Lung (tissue), 12 donors: ENCODE measurements around the gene UQCRQ. TPM values are rescaled to one million over a fixed set of nuclear protein-coding genes. Genes with fewer than 3 reads are reported as not detected.

Experiments
- ATAC-seq: fragments of 200-7000 bp; cut with Tn5 transposase; one replicate; pipeline ENCODE4 v1.9.1; 2020; ENCODE audit warnings: moderate number of reproducible peaks; ENCODE audit not compliant: insufficient read depth, low FRiP score
- DNase-seq, 3 donors: peaks; one replicate each; pipeline ENCODE4 v3.0.0-alpha.2; 2013 to 2017
- H3K27ac ChIP-seq, 2 donors: one replicate each; pipeline ENCODE4 v1.5.1; 2013; ENCODE audit warnings: mild to moderate bottlenecking in 2 of 2, moderate library complexity in 2 of 2, control low read depth in 1 of 2, inconsistent platforms in 1 of 2, low read depth in 1 of 2, low read length in 1 of 2
- H3K27me3 ChIP-seq, 3 donors: one replicate each; pipeline ENCODE4 v1.5.1; 2013; ENCODE audit warnings: low read length in 2 of 3; ENCODE audit not compliant: control insufficient read depth in 3 of 3, insufficient read depth in 3 of 3
- H3K36me3 ChIP-seq, 4 donors: one replicate each; pipeline ENCODE4 v1.5.1; 2013; ENCODE audit warnings: low read length in 4 of 4, mild to moderate bottlenecking in 1 of 4, moderate library complexity in 1 of 4; ENCODE audit not compliant: control insufficient read depth in 4 of 4, insufficient read depth in 4 of 4
- H3K4me1 ChIP-seq, 5 donors: one replicate each; pipeline ENCODE4 v1.5.1; 2013; ENCODE audit warnings: low read length in 5 of 5, mild to moderate bottlenecking in 2 of 5, moderate library complexity in 1 of 5; ENCODE audit not compliant: control insufficient read depth in 5 of 5, insufficient read depth in 5 of 5
- H3K4me3 ChIP-seq: one replicate; pipeline ENCODE4 v1.5.1; 2013; ENCODE audit warnings: mild to moderate bottlenecking, control low read depth, moderate library complexity
- H3K9ac ChIP-seq, 2 donors: one replicate each; pipeline ENCODE4 v1.5.1; 2013; ENCODE audit warnings: low read length in 2 of 2, control low read depth in 1 of 2; ENCODE audit not compliant: insufficient read depth in 1 of 2
- H3K9me3 ChIP-seq, 4 donors: one replicate each; pipeline ENCODE4 v1.5.1; 2013; ENCODE audit warnings: low read length in 3 of 4, mild to moderate bottlenecking in 1 of 4, moderate library complexity in 1 of 4; ENCODE audit not compliant: control insufficient read depth in 4 of 4, insufficient read depth in 3 of 4
- CTCF ChIP-seq: IDR thresholded peaks from 2 replicates; pipeline ENCODE4 v1.5.1; 2012; ENCODE audit warnings: mild to moderate bottlenecking; ENCODE audit errors: control extremely low read depth, extremely low read depth
- WGBS, 2 donors: extraction: QIAGEN DNeasy Blood & Tissue Kit; methylation state at CpG; one replicate each; pipeline ENCODE4 v1.1.7; 2013; 5-methylcytosine and 5-hydroxymethylcytosine counted together
- polyA plus RNA-seq, 2 donors: library from polyadenylated mRNA; stranded (reverse); fragments of 200-250 nt; gene quantifications; one replicate each; pipeline ENCODE4 v1.2.1, GENCODE V29; 2013
- total RNA-seq, 2 donors: library from RNA; depleted of rRNA in 1 of 2; stranded (reverse); fragments of >200 nt in 1 of 2; gene quantifications; one replicate each; pipeline ENCODE4 v1.2.1, GENCODE V29; 2014 to 2021
- donor health status: control.
- donor health status: control.
- donor health status: Bipolar disorder and iron deficiency.
- donor health status: healthy.
- donor health status: DM: yes; HTN: yes; CAD: no.

The UQCRQ gene
- total and polyA plus RNA-seq, 4 donors: 99.0 to 528 (median 296) TPM

- Histone ChIP-seq H3K27ac (peak overlapping the region; percentile 1 to 38), H3K4me1 (peaks cover 0 to 17% (median 7%) of the 10 kb centered on the region in 5 donors), H3K9ac (no peak overlapping the region), H3K9me3 (no peaks in the 10 kb centered on the region), H3K36me3 (peaks cover 11 to 16% (median 12%) of the 10 kb centered on the region in 4 donors), H3K27me3 (no peaks in the 10 kb centered on the region), H3K4me3 (no peak overlapping the region)
- no peak for TF ChIP-seq CTCF
- ATAC-seq: no peak
- no peak for DNase-seq
- 87 to 88% methylated on average over 5 of the region's 5 CpGs for WGBS, 2 donors
Measured at GRCh38 chr5:132871459-132872284, 5.2 kb downstream of the UQCRQ start.

DNA sequence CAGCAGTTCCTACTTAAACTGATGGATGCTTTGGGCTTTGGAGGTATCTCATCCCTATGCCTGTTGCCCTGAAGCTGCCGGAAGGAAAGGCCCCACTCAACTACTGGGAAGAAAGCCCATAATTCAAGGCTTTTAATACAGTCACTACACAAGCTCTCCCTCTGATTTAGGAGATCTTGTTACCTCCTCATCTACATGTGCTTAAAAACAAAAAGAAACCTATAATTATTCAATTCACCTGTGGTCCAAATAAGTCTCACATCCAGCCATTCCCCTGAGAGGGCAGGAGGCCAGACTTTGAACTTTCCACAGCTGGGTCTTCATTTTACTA, 6.3 kb downstream of the UQCRQ start:
- no peak for TF ChIP-seq CTCF
- H3K4me1 ChIP-seq: peaks cover 0 to 12% (median 0%) of the 10 kb centered on the region in 5 donors
- 88 to 94% methylated on average over 1 of the region's 1 CpG for WGBS, 2 donors
- peaks cover 6 to 16% (median 12%) of the 10 kb centered on the region in 4 donors for H3K36me3 ChIP-seq
- no peak overlapping the region for H3K9ac ChIP-seq
- ATAC-seq (no peak), DNase-seq (no peak)
- H3K9me3 ChIP-seq: no peaks in the 10 kb centered on the region
- H3K27me3 ChIP-seq: no peaks in the 10 kb centered on the region
- peak overlapping the region in 1 of 2 donors; percentile 58 for H3K27ac ChIP-seq
- H3K4me3 ChIP-seq: no peak overlapping the region

GRCh38 chr5:132873119-132873929, 6.9 kb downstream of the UQCRQ start, which contains the start of gene LEAP2:
Gene LEAP2, plus strand, starts transcription at chr5:132873668. Its CDS starts 27 bp downstream, at chr5:132873695.
- WGBS, 2 donors: 65 to 77% methylated on average over 6 of the region's 6 CpGs
- ATAC-seq: no peak
- H3K36me3 ChIP-seq: peaks cover 7 to 14% (median 11%) of the 10 kb centered on the region in 4 donors

More at GRCh38 chr5:132873119-132873929, 6.9 kb downstream of the UQCRQ start, which contains the start of gene LEAP2:
- H3K4me1 ChIP-seq: peaks cover 0 to 11% (median 0%) of the 10 kb centered on the region in 5 donors
- peak within 1 kb of the TSS in 1 of 2 donors; percentile 58 for H3K27ac ChIP-seq
- peak in 1 of 3 donors; percentile 18 for DNase-seq
- no peak within 1 kb of the TSS for H3K9ac ChIP-seq
- H3K27me3 ChIP-seq: no peaks in the 10 kb centered on the region
- no peak for TF ChIP-seq CTCF
- no peak within 1 kb of the TSS for H3K4me3 ChIP-seq
- no peaks in the 10 kb centered on the region for H3K9me3 ChIP-seq
